Measurements from ENCODE around the gene INPP5F. TPM values are rescaled to one million over a fixed set of nuclear protein-coding genes. Genes with fewer than 3 reads are reported as not detected.
"Not testable (repeated sequence)": the region's sequence is repeated elsewhere in the genome, so short reads cannot be mapped to it uniquely, and the experiment has no call there.

INPP5F gene
- total RNA-seq, 1 donor from 2014 or later: 19.0 TPM

GRCh38 chr10:119705434-119705831, 20.4 kb upstream of the INPP5F start:
- no peak for DNase-seq (ENCODE audit: low spot score)

GRCh38 chr10:119706521-119707278, 19.1 kb upstream of the INPP5F start:
- no peak for DNase-seq (ENCODE audit: low spot score)

GRCh38 chr10:119707331-119707730, 18.5 kb upstream of the INPP5F start:
- not testable (repeated sequence) for DNase-seq (ENCODE audit: low spot score)

GRCh38 chr10:119710935-119711334, 14.9 kb upstream of the INPP5F start:
- DNase-seq (ENCODE audit: low spot score): not testable (repeated sequence)

GRCh38 chr10:119713744-119714483, 11.9 kb upstream of the INPP5F start:
- no peak for DNase-seq (ENCODE audit: low spot score)

GRCh38 chr10:119714484-119714816, 11.4 kb upstream of the INPP5F start:
- no peak for DNase-seq (ENCODE audit: low spot score)

GRCh38 chr10:119715628-119716505, 10.0 kb upstream of the INPP5F start:
- no peak for DNase-seq (ENCODE audit: low spot score)

- no peak for DNase-seq (ENCODE audit: low spot score)
Measured at GRCh38 chr10:119723161-119723560, 2.7 kb upstream of the INPP5F start.

- DNase-seq (ENCODE audit: low spot score): no peak
Measured at GRCh38 chr10:119723624-119724023, 2.2 kb upstream of the INPP5F start.

- DNase-seq (ENCODE audit: low spot score): no peak
Measured at GRCh38 chr10:119724593-119725516, 995 bp upstream of the INPP5F start.

GRCh38 chr10:119725517-119725827, 378 bp upstream of the INPP5F start:
- no peak for DNase-seq (ENCODE audit: low spot score)

- DNase-seq (ENCODE audit: low spot score): no peak
Measured at GRCh38 chr10:119726676-119727261, 919 bp downstream of the INPP5F start.

GRCh38 chr10:119728172-119728800, 2.4 kb downstream of the INPP5F start:
- no peak for DNase-seq (ENCODE audit: low spot score)

- no peak for DNase-seq (ENCODE audit: low spot score)
Measured at GRCh38 chr10:119734396-119735332, 8.8 kb downstream of the INPP5F start.

- DNase-seq (ENCODE audit: low spot score): no peak
Measured at GRCh38 chr10:119735451-119735850, 9.6 kb downstream of the INPP5F start.

- no peak for DNase-seq (ENCODE audit: low spot score)
Measured at GRCh38 chr10:119736220-119736619, 10.4 kb downstream of the INPP5F start.

GRCh38 chr10:119737039-119737663, 11.3 kb downstream of the INPP5F start:
- no peak for DNase-seq (ENCODE audit: low spot score)

- no peak for DNase-seq (ENCODE audit: low spot score)
Measured at GRCh38 chr10:119737823-119738222, 12.0 kb downstream of the INPP5F start.

- DNase-seq (ENCODE audit: low spot score): no peak
Measured at GRCh38 chr10:119738962-119739361, 13.1 kb downstream of the INPP5F start.
